CD4-positive, alpha-beta memory T cell (primary cell): ENCODE results near the gene NT5DC4. TPM values are rescaled to one million over a fixed set of nuclear protein-coding genes. Genes with fewer than 3 reads are reported as not detected.

Experiments
- CTCF ChIA-PET: fragments of 350-600 bp; sonication (Branson Sonifier 250); formaldehyde crosslinking; loops from one replicate; lab custom pipeline; 2021; ENCODE audit warnings: inconsistent platforms; ENCODE audit not compliant: partially characterized antibody; lab: Charles Lee
- POLR2A ChIA-PET: fragments of 350-600 bp; sonication (Branson Sonifier 250); formaldehyde crosslinking; loops from one replicate; lab custom pipeline; 2021; ENCODE audit not compliant: partially characterized antibody; lab: Charles Lee
- DNase-seq, 5 donors: peaks; one replicate each; pipeline versions ENCODE4 v3.0.0 to v3.0.0-alpha.2; 2020 to 2022; ENCODE audit warnings: mixed read lengths in 1 of 5
- H3K27ac ChIP-seq: one replicate; pipeline ENCODE4 v1.7.0; 2013; ENCODE audit warnings: low read depth, low read length
- H3K27me3 ChIP-seq: 2 replicates; pipeline ENCODE4 v1.7.0; 2013; ENCODE audit warnings: mild to moderate bottlenecking, low read length, moderate library complexity; ENCODE audit not compliant: insufficient read depth
- H3K36me3 ChIP-seq: 2 replicates; pipeline ENCODE4 v1.7.0; 2013; ENCODE audit warnings: mild to moderate bottlenecking, low read length, moderate library complexity; ENCODE audit not compliant: insufficient read depth
- H3K4me1 ChIP-seq: 2 replicates; pipeline ENCODE4 v1.7.0; 2013; ENCODE audit warnings: mild to moderate bottlenecking, low read length, moderate library complexity; ENCODE audit not compliant: insufficient read depth
- H3K4me3 ChIP-seq, 2 donors: one replicate each; pipeline ENCODE4 v1.7.0; 2013; ENCODE audit warnings: low read length in 2 of 2, mild to moderate bottlenecking in 1 of 2
- H3K9me3 ChIP-seq, 2 donors: one replicate each; pipeline ENCODE4 v1.7.0; 2013; ENCODE audit warnings: low read length in 2 of 2, control low read depth in 1 of 2; ENCODE audit not compliant: control insufficient read depth in 1 of 2
- H3K27ac Mint-ChIP-seq, 7 donors: one replicate each; pipeline ENCODE4 v1.8.0; 2020 to 2021; ENCODE audit warnings: mixed read lengths in 7 of 7, mild to moderate bottlenecking in 6 of 7, inconsistent platforms in 3 of 7, moderate library complexity in 3 of 7
- H3K27me3 Mint-ChIP-seq, 2 donors: one replicate each; pipeline ENCODE4 v1.8.0; 2020 to 2021; ENCODE audit warnings: mixed read lengths in 2 of 2
- H3K36me3 Mint-ChIP-seq, 2 donors: one replicate each; pipeline ENCODE4 v1.8.0; 2020 to 2021; ENCODE audit warnings: mixed read lengths in 2 of 2, inconsistent platforms in 1 of 2, mild to moderate bottlenecking in 1 of 2
- H3K4me1 Mint-ChIP-seq, 4 donors: one replicate each; pipeline ENCODE4 v1.8.0; 2020 to 2021; ENCODE audit warnings: mixed read lengths in 4 of 4, mild to moderate bottlenecking in 1 of 4
- H3K4me3 Mint-ChIP-seq, 8 donors: one replicate each; pipeline ENCODE4 v1.8.0; 2020 to 2021; ENCODE audit warnings: mixed read lengths in 8 of 8, mild to moderate bottlenecking in 7 of 8, moderate library complexity in 6 of 8, inconsistent platforms in 3 of 8
- H3K9me3 Mint-ChIP-seq, 8 donors: one replicate each; pipeline ENCODE4 v1.8.0; 2020 to 2021; ENCODE audit warnings: mixed read lengths in 8 of 8, mild to moderate bottlenecking in 5 of 8, inconsistent platforms in 3 of 8, moderate library complexity in 1 of 8
- intact Hi-C: fragments of 100-400 bp; cut with micrococcal nuclease; formaldehyde crosslinking; loops from one replicate; pipeline ENCODE4 v1.15.1; 2023
- polyA plus RNA-seq, 2 donors: library from polyadenylated mRNA; unstranded; fragments of 300-500 nt; fragmentation: Illumina TruSeq; gene quantifications; one replicate each; pipeline ENCODE4 v1.2.3, GENCODE V29; 2021
- total RNA-seq, 2 experiments: library from RNA; stranded (reverse); gene quantifications; one replicate each; pipeline ENCODE4 v1.2.3, GENCODE V29; 2021

NT5DC4 gene
- total and polyA plus RNA-seq, 4 experiments from 2014 or later: not detected

DNA sequence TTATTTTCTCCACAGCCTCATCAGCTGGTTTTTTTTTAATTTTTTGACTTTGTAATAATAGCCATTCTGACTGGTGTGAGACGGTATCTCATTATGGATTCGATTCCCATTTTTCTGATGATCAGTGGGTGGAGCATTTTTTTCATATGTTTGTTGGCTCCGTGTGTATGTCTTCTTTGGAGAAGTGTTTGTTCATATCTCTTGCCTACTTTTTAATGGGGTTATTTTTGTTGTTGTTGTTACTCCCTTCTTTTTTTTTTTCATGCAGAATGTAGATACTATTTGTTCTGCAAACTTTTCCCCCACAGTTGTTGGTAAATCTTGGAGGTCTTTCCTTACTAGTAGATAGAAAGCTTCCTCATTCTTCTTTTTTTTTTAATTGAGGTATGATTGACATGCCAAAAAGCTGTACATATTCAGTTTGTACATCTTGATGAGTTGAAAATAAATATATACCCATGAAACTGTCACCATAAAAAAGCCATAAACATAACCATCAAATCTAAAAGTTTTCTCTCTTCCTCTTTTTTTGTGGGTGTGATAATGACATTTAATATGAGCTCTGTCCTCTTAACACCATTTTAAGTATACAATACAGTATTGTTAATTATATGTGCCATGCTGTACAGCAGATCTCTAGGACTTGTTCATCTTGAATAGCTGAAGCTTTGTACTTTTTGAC, 21.8 kb upstream of the NT5DC4 start:
- POLR2A ChIA-PET: interaction anchor here (1.1 kb wide), 1 partner anchor 24 kb away, joined by 3 read pairs; no protein-coding TSS in a partner anchor
- no peaks in the 10 kb centered on the region for H3K36me3 ChIP-seq

DNA sequence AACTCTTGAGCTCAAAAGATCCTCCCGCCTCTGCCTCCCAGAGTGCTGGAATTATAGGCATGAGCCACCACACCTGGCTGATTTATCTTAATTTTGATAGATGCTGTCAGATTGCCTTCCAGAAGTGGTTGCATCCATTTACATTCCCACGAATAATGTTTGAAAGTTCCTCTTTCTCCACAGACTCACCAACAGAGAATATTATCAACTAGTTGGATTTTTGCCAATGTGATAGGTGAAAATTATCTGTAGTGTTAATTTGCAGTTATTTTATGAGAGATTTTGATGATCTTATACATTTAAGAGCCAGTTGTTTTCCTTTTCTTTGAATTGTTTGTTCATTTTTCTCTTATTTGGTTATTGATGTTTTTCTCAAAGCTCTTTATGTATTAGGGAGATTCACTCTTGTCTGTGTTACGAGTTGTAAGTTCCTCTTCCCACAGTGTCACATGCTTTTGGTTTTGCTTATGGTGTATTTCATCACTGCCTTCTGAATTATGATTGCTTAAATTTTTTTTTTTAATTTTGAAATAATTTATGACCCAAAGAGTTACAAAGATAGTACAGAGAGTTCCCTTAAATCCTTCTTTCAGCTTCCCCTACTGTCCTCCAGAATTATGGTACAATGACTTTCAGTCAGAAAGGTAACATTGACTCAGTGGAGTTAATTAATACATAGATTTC, 20.7 kb upstream of the NT5DC4 start:
- Mint-ChIP-seq H3K9me3 (no peaks in the 10 kb centered on the region), H3K36me3 (no peaks in the 10 kb centered on the region), H3K4me1 (peaks cover 0 to 3% (median 2%) of the 10 kb centered on the region in 4 donors), H3K27me3 (peaks cover 0 to 2% of the 10 kb centered on the region in 2 donors), H3K27ac (no peak overlapping the region), H3K4me3 (no peak overlapping the region)
- ChIA-PET CTCF (interaction anchor here (1.1 to 3.0 kb wide), 5 partner anchors 9 to 97 kb away, joined by 3 to 16 read pairs (median 4); partner anchors contain the start of gene SLC20A1), POLR2A (interaction anchor here (1.4 kb wide), 1 partner anchor 70 kb away, joined by 4 read pairs; no protein-coding TSS in a partner anchor)
- no peaks in the 10 kb centered on the region for H3K27me3 ChIP-seq
- no peak for DNase-seq
- no peaks in the 10 kb centered on the region for H3K9me3 ChIP-seq
- peaks cover under 1% of the 10 kb centered on the region for H3K4me1 ChIP-seq
- H3K27ac ChIP-seq: no peak overlapping the region
- intact Hi-C loops: no loop called here
- H3K4me3 ChIP-seq: no peak overlapping the region
- H3K36me3 ChIP-seq: no peaks in the 10 kb centered on the region

More for the DNA sequence above, 21.8 kb upstream of the NT5DC4 start:
- Mint-ChIP-seq H3K4me1 (peaks cover 0 to 2% (median 0%) of the 10 kb centered on the region in 4 donors), H3K27ac (no peak overlapping the region), H3K27me3 (no peaks in the 10 kb centered on the region), H3K4me3 (no peak overlapping the region), H3K9me3 (no peaks in the 10 kb centered on the region), H3K36me3 (no peaks in the 10 kb centered on the region)
- CTCF ChIA-PET: interaction anchor here (1.9 to 3.0 kb wide), 3 partner anchors 8 to 50 kb away, joined by 4 to 16 read pairs (median 7); no protein-coding TSS in a partner anchor
- Histone ChIP-seq H3K27ac (no peak overlapping the region), H3K4me1 (no peaks in the 10 kb centered on the region), H3K27me3 (no peaks in the 10 kb centered on the region), H3K4me3 (no peak overlapping the region), H3K9me3 (no peaks in the 10 kb centered on the region)
- no peak for DNase-seq
- intact Hi-C loops: no loop called here

DNA sequence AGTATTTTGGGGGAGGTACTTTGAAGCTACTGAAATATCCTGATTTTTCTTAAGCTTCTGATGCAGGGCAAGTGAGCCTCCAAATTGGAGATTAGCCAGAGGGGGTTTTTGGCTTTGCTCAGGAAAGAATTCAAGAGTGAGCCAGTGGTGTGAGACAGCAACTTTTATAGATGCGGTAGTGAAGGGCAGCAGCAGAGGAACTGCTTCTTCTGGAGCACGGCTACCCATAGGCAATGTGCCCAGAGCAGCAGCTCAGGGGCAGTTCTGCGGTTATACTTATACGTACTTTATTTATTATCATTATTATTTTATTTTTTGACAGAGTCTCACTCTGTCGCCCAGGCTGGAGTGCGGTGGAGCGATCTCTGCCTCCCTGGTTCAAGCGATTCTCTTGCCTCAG, 19.8 kb upstream of the NT5DC4 start:
- intact Hi-C loops: no loop called here
- CTCF ChIA-PET: interaction anchor here (1.1 to 2.5 kb wide), 3 partner anchors 10 to 55 kb away, joined by 3 to 7 read pairs (median 3); partner anchors contain the start of gene SLC20A1
- no peak for DNase-seq
- H3K27me3 Mint-ChIP-seq: peaks cover 0 to 2% of the 10 kb centered on the region in 2 donors
- H3K4me3 ChIP-seq: no peak overlapping the region
- H3K27ac ChIP-seq: no peak overlapping the region
- H3K9me3 ChIP-seq: no peaks in the 10 kb centered on the region
- no peak overlapping the region for H3K4me3 Mint-ChIP-seq
- H3K4me1 Mint-ChIP-seq: peaks cover 6 to 12% (median 8%) of the 10 kb centered on the region in 4 donors
- no peak overlapping the region for H3K27ac Mint-ChIP-seq
- H3K4me1 ChIP-seq: peaks cover 10% of the 10 kb centered on the region
- H3K9me3 Mint-ChIP-seq: no peaks in the 10 kb centered on the region
- no peaks in the 10 kb centered on the region for H3K36me3 Mint-ChIP-seq
- POLR2A ChIA-PET: interaction anchor here (1.4 kb wide), 1 partner anchor 71 kb away, joined by 4 read pairs; no protein-coding TSS in a partner anchor
- no peaks in the 10 kb centered on the region for H3K36me3 ChIP-seq
- no peaks in the 10 kb centered on the region for H3K27me3 ChIP-seq

DNA sequence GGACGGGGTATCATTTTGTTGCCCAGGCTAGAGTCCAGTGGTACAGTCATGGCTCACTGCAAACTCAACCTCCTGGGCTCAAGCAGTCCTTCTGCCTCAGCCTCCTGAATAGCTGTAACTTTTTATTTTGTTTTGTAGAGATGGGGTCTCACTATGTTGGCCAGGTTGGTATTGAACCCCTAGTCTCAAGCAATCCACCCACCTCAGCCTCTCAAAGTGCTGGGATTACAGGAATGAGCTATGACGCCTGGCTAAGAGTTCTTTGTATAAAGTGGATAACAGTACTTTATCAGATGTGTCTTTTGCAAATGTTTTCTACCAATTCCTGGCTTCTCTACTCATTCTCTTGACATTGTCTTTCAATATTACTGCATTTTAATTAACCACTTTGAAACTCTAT, 17.1 kb upstream of the NT5DC4 start:
- no peak for DNase-seq
- Histone ChIP-seq H3K27ac (no peak overlapping the region), H3K27me3 (no peaks in the 10 kb centered on the region), H3K36me3 (no peaks in the 10 kb centered on the region), H3K9me3 (no peaks in the 10 kb centered on the region), H3K4me1 (peaks cover 34% of the 10 kb centered on the region), H3K4me3 (no peak overlapping the region)
- Mint-ChIP-seq H3K27me3 (peaks cover 0 to 2% of the 10 kb centered on the region in 2 donors), H3K4me3 (no peak overlapping the region), H3K27ac (no peak overlapping the region), H3K4me1 (peaks cover 14 to 36% (median 24%) of the 10 kb centered on the region in 4 donors), H3K36me3 (no peaks in the 10 kb centered on the region), H3K9me3 (no peaks in the 10 kb centered on the region)
- ChIA-PET POLR2A (no interaction called here), CTCF (interaction anchor here (2.1 kb wide), 1 partner anchor 23 kb away, joined by 4 read pairs; no protein-coding TSS in a partner anchor)
- intact Hi-C loops: no loop called here

DNA sequence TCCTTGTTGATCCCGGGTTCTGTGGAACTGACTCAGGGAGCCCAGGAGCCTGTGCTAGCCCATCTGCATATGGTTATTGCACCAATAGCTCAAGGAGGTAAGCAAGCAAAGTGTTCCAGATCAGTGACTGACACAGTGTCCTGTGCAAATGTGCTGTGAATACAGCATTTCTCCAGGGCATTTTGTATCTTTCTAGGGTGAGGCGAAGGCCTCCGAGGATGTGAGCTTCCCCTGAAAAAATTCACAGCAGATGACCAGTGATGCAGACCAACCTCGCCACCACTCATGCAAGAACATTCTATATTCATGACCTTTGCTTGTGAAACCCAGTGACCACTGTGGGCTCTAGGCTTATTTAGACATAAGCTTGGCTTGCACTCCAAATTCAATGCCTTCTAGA, 15.2 kb upstream of the NT5DC4 start:
- Mint-ChIP-seq H3K4me3 (peak overlapping the region in 1 of 8 donors; percentile 69), H3K4me1 (peaks cover 17 to 45% (median 31%) of the 10 kb centered on the region in 4 donors), H3K9me3 (no peaks in the 10 kb centered on the region), H3K27me3 (peaks cover 0 to 4% of the 10 kb centered on the region in 2 donors), H3K27ac (no peak overlapping the region), H3K36me3 (no peaks in the 10 kb centered on the region)
- no peak overlapping the region for H3K4me3 ChIP-seq
- intact Hi-C loops: no loop called here
- POLR2A ChIA-PET: interaction anchor here (1.1 to 2.0 kb wide), 3 partner anchors 13 to 81 kb away, joined by 3 to 16 read pairs (median 4); no protein-coding TSS in a partner anchor
- H3K27ac ChIP-seq: no peak overlapping the region
- peaks cover 40% of the 10 kb centered on the region for H3K4me1 ChIP-seq
- H3K27me3 ChIP-seq: no peaks in the 10 kb centered on the region
- H3K36me3 ChIP-seq: no peaks in the 10 kb centered on the region
- CTCF ChIA-PET: interaction anchor here (1.1 to 1.8 kb wide), 3 partner anchors 14 to 80 kb away, joined by 3 to 10 read pairs (median 5); no protein-coding TSS in a partner anchor
- DNase-seq: no peak
- no peaks in the 10 kb centered on the region for H3K9me3 ChIP-seq

DNA sequence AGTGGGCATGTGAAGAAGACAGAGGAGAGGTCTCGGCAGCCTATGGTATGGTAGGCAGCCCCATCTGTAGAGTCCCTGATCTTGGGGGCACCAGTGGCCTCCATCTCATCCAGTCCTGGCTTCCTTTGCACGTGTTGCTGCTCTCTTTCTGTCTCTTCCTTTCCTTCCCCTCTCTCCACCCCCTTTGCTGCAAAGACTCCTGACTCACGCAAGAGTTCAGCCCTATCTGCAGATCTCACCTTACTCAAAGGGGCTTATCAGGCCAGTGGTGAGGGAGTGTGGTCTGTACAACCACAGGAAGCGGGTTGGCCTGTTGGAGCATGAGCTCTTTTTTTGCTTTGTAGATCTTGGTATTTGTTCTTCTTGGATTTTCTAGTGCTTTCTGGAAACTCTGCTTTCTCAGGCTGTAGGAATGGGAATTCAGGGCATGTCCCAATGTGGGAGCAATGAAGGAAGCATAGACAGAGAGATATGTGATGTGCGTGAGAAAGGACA, 14.6 kb upstream of the NT5DC4 start:
- ChIA-PET POLR2A (interaction anchor here (1.0 to 2.0 kb wide), 5 partner anchors 14 to 122 kb away, joined by 3 to 16 read pairs (median 4); partner anchors contain the start of gene CHCHD5), CTCF (interaction anchor here (1.1 to 1.8 kb wide), 3 partner anchors 15 to 81 kb away, joined by 3 to 10 read pairs (median 5); no protein-coding TSS in a partner anchor)
- peaks cover 40% of the 10 kb centered on the region for H3K4me1 ChIP-seq
- H3K36me3 ChIP-seq: no peaks in the 10 kb centered on the region
- peaks cover 17 to 45% (median 31%) of the 10 kb centered on the region in 4 donors for H3K4me1 Mint-ChIP-seq
- DNase-seq: peak; percentile 48 to 77 (median 61)
- no peaks in the 10 kb centered on the region for H3K9me3 Mint-ChIP-seq
- no peaks in the 10 kb centered on the region for H3K9me3 ChIP-seq
- intact Hi-C loops: loop anchor here (1.0 kb wide), 1 partner anchor 14 kb away; no protein-coding TSS in a partner anchor
- no peaks in the 10 kb centered on the region for H3K27me3 ChIP-seq
- H3K4me3 ChIP-seq: no peak overlapping the region
- peak overlapping the region in 6 of 8 donors; percentile 18 to 71 (median 68) for H3K4me3 Mint-ChIP-seq
- peaks cover 0 to 4% of the 10 kb centered on the region in 2 donors for H3K27me3 Mint-ChIP-seq
- peak overlapping the region in 3 of 7 donors; percentile 5 to 53 (median 8) for H3K27ac Mint-ChIP-seq
- no peaks in the 10 kb centered on the region for H3K36me3 Mint-ChIP-seq
- H3K27ac ChIP-seq: no peak overlapping the region
